ENCODE measurements around the gene INS.

INS gene

DNA sequence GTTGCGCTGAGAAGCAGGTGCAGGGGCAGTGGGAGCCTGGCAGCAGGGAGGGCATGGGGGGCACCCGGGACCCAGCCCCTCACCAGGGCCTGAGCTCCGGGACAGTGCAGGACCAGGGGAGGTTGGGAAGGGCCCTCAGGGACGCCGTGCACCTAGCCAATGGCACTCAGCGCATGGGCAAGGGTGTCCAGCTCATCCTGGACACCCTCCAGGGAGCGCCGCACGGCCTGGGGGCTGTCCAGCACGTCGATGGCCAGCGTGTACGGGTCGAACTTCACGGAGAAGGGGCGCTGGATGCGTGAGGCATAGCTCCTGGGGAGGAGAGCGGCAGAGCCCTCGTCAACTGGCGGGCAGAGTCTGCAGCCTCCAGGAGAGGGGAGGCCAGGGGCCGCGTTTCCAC, 3.1 kb upstream of the INS start:
- no peak for DNase-seq

DNA sequence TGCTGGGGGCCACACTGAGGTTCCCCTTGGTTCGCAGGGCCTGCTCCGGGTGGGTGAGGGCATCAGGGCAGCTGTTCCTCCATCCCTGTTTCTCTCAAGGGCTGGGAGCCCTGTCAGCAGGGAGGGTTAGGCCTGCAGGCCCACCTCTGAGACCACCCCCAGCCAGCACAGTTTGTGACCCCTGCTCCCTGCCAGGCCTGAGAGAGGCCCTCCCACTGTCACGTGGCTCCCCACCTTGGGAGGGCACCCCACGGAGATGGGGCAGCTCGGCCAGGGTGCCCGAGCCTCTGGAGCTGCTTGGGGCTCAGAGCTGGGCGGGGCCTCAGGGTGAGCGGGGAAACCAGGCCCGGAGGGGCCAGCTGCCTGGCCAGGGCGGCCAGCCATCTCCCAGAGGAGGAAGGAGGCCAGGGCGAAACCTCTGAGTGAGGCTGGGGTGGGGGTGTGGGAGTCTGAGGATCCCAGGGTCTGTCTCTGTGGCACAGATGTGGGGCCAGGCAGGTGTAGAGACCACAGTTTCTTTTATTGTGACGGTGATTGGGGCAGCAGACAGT, 2.5 kb upstream of the INS start:
- no peak for DNase-seq

DNA sequence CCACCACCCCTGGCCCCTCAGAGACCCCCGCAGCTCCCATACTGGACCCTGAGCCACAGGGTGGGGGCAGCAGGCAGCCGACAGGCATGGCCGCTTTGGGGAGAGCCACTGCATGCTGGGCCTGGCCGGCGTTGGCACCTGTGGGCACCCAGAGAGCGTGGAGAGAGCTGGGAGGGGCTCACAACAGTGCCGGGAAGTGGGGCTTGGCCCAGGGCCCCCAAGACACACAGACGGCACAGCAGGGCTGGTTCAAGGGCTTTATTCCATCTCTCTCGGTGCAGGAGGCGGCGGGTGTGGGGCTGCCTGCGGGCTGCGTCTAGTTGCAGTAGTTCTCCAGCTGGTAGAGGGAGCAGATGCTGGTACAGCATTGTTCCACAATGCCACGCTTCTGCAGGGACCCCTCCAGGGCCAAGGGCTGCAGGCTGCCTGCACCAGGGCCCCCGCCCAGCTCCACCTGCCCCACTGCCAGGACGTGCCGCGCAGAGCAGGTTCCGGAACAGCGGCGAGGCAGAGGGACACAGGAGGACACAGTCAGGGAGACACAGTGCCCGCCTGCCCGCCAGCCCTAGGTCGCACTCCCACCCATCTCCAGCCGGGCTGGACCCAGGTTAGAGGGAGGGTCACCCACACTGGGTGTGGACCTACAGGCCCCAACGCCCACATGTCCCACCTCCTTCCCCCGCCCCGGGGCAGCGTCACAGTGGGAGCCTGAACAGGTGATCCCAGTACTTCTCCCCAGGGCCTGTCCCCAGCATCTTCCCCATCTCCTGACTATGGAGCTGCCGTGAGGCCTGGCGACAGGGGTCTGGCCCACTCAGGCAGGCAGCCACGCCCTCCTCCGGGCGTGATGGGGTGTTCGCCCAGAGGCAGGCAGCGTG, 1.2 kb downstream of the INS start:
- DNase-seq: no peak

DNA sequence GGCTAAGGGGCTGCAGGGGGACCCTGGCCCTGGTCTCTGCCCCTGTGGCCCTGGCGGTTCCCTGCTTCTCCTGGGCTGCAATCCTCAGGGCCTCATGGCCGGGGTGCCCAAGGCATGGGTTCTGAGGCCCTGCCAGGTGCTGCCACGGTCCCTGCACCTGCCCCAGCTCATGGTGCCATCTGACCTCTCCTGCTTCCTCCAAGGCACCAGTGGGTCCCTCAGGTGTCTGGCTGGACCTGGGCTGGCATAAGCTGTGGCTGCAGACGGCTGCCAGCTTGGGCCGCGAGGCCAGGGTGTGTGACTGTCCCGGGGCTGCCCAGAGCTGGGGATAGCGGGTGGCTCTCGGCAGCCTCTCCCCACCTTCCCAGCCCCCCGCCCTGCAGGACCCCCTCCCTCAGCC, 2.0 kb downstream of the INS start:
- no peak for DNase-seq

DNA sequence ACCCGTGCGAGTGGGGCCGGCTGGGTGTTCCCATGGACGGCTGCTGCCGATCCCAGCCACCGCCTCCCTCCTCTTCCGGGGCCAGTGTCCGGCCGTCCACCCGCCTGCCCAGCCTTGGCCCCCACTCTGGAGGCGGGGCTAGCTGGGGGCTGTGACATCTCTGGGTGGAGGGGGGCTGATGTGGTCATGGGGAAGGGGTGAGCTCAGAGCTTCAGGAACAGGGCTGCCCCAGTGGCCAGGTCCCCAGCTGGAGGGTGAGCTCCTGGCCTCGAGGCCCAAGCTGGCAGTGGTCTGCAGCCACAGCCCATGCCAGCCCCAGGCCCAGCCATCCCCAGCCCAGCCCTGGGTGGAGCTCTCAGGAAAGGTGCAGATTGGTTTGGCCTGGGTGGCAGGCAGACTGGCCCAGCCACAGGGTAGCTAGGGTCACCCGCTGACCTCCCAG, 2.7 kb downstream of the INS start:
- no peak for DNase-seq

DNA sequence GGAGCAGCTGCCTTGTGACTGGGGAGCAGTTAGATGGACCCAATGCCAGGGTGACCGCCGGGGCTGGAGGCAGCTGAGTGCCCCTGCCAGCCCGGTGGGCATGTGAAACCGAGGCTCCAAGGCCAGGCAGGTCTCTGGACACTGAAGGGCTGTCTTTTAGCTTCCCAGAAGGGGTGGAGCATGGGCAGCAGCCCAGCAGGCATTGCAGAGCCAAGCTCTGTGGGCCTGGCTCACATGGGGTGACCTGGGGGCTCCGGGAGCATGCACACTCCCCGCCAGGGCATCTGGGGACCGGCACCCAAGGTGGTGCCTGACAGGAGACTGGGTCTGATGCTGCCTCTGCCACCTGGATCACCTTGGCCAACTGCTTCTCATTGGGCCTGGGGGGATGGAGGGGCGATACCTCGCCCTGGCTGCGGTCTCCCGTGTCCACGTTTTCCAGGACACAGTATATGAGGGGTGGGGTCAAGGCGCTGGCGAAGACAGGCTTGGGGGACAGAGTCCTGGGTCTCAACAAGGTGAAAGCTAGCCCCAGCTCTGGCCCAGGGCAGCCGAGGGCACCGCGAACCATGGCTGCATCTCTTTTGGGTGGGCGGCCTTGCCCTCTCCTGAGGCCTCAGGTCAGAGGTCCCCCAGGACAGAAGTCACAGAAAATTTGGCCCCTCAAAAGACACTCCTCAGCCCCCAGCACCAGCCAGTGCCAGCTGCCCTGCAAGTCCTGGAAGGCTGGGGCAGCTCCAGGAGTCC, 3.5 kb downstream of the INS start:
- DNase-seq: no peak

DNA sequence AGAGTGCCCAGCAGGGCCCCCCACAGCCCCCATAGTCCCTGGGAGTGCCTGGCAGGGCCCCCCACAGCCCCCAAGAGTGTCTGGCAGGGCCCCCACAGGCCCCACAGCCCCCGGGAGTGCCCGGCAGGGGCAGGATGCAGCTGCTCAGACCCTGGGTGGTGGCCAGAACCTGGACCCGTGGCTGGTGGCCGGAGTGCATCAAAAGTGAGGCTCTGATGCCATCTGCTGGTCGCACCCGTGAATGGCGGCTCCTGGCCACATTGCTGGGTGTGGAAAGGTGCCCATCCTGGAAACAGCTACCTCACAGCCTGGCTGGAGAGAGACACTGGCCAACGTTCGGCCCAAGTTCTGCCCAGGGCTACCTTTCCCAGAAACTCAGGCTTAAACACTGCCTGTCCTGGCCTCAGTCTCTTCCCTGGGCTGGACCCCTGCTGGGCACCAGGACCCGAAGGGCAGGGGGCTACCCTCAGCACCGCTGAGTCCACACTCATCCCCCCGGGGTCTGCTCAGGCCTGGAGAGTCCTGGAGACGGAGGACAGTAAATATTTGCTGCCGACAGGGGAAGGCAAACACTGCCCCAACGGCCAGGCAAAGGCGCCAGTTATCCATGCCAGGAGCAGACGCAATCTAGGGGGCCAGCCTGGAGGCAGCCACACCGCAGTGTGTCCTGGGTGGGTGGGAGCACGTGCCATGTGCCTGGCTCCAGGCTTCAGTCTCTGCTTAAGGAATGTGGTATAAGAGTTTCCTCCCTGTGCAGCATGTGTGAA, 4.4 kb downstream of the INS start:
- DNase-seq: no peak

DNA sequence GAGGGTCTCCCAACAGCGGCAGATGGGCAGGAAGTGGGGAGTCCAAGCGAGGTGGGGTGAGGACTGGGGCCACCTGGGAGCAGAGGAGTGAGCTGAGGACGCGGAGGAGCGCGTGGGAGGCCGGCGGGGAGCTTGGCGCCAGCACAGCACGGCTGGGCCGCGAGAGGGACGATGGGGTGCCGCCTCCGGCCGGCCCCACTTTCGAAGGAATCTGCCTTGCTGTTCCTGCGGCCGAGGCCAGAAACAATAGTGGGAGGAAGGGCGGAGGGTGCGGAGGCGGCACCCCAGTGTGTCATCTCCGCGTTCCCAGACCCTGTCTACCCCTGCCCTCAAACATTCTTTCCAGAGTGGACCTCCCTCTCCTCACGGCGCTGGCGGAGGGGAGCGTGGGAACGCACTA, 5.5 kb downstream of the INS start:
- DNase-seq: no peak

DNA sequence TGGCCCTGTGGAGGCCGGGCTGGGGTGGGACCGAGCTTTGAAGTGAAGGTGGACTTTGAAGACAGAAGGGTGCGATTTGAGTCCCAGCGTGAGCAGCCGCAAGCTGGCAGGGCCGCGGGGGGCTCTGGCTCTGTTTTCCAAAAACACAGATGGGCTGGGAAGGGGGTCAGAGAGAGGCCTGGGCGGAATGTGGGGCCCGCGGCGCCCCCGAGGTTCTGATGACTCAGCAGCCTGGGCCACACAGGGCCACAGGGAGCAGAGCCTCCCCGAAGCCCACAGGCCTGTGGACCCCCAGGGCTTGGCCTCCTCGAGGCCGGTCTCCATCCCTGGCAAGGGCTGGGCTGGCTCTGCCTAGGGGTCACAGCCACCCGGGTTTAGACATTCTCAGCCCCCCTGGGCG, 6.1 kb downstream of the INS start:
- DNase-seq: no peak

DNA sequence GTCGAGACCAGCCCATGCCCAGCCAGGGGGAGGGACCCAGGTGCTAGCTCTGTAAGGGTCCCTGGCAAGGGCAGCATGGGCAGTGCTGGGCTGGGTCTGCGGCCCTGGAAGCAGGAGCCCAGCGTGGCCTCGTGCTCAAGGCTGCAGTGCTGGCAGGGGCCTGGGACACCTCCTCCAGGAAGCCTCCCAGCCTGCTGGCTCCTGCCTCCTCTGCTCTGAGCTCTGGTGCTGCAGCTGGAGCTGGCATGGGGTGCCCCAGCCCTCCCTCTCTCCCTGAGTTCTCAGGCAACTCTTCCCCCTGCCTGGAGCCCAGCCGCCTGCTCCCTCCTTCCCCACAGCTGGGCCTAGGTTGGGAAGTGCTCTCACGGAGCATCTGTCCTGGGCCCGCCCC, 6.8 kb downstream of the INS start:
- no peak for DNase-seq

DNA sequence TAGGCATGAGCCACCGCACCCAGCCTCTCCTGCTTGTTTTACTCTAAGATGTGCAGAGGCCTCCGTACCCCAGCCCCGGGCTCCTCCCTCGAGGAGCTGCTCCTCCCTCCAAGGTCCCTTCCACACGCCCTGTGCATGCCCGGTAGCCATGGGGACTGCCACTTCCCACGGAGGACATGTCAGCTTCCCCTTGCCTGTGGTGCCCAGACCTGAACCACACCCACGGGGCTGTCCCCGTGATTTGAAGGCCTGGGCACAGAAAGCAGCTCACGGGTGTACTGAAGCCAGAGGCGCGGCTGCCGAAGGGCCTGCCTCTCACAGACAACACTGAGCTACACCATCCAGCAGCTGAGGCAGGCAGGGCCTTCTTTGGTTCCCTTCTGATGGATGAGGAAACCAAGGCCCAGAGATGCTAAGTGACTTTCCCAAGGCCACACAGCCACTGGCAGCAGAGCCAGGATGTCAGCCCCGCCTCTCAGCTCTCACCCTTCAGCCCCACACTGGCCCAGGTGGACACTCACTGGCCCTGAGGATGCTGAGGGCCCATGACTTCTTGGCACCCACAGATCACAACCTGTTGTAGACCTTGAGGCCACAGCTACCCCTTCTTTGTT, 7.3 kb downstream of the INS start:
- no peak for DNase-seq

DNA sequence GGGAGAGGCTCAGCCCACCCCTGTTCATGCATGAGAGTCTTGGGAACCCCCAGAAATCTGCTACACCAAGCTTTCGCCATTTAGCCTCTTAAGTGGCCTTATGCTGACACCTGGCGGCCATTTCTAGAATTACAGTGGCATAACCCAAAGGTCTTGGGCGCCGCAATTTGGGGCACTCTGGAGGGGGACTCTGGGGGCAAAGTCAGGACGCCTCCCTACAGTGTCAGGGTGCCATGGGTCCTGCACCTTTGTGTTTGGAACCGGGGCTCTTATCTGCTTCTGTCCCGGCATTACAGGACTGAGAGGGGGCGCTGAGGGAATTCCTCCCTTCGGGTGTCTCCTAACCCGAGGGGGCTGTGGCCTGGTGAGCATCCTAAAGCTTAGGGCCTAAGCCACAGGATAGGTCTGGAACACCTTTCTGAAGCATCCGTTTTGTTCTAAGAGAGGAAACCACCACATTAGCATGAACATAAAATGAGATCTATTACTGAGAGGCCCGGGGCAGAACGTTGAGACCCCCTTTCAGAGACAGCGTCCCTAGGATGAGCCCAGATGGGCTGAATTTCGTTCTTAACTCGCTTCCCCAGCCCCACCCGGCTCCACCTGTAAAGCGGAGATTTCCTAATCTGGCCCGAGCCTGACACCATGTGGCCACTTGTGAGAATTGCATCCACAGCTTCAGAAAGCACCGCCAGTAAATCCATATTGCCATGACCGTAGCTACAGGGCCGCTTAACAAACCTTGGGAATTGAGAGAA, 9.3 kb downstream of the INS start:
- peak; percentile 45 for DNase-seq

DNA sequence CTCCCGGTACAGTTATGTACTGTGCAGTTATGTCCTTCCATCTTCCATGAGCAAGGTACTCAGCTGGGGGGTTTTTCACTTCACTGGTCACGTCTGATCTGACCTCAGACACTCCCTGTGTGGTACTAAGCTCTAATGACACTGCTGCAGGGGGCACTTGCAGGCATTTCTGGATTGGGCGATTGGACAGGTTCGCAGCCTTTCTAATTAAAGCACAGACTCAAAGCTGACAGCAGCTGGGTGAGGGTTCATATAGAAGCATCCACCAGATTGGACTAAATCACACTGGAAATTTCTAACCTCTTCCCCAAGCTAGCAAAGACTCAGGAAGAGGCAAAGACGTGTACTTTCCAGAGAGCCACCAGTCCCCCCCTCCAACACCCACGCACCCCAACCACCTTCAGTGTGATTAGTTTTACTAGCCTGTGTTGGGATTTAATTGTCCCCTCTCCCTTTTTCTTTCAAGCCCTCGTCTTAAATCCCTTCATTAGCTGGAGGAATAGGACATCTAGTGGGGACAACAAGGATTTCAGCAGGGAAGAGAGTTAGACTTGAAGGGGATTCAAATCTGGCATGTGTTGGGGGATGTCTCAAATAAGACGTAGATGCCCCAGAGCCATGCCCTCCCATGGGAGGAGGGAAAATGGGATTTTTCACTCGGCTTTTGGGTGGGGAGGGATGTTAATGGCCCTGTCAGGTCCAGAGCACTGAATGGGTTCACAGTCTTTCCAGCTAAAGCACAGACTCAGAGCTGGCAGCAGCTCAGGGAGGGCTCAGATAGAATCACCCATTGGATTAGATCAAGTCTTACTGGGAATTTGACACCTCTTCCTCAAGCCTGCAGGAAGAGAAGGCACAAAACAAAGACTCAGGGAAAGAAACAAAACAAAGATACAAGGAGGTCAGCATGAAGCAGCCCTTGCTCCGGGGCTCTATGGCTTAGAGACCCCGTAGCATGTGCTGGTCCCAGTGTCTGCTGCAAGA, 10.9 kb downstream of the INS start:
- DNase-seq: no peak

DNA sequence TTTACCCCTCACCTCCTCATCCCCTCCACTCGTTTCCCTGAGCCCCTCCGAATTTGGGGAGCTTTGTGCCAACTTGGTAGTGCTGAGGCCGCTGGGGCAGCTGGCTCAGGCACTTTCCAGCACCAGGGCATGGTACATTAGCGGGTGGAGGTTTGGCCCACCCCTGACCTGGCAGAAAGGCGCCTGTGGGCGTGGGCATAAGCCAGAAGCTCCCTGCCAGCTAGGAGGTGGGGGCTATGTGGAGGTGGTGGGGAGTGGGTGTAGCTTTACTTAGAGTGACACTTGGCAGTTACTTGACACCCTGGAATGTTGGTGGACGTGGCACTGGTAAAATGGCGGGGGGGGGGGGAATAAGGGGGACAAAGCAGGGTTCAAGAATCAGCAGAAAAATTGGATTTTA, 11.5 kb downstream of the INS start:
- DNase-seq: no peak

DNA sequence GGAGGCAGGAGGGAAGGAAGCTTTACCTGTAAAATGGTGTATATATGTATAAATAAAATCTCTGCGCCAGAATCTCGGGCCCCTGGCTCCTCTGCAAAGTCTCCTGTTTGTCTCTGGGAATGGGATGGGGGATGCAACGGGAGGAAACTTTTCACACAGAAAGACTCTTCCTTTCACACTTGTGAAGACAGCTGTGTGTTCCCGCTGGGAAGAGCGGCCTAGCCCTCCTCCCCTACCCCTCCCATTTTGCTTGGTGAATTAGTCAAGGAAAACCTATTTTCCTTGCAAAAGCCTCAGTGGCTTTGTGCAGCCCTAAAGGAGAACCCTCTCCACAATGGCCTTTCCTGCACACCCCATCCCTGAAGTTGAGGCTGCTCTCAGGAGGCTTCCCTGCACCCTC, 12.4 kb downstream of the INS start:
- DNase-seq: no peak

DNA sequence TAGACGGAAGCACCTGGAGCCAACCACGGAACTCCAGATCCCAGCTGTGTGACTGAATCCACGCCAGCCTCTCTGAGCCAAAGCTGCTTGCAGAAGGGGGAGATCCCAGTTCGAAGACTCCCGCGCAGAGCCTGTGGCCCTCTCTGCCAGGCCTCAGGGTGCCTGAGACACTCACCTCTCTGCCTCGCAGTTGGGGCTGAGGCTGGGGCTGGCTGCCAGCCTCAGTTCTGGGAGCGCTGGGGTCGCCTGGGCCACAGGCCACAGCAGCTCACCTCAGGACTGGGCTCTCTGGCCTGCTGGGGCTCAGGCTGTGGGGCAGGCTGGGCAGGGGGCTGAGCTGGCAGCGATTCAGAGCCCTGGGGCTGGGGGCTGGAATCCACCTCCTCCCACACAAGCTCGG, 13.6 kb downstream of the INS start:
- no peak for DNase-seq

DNA sequence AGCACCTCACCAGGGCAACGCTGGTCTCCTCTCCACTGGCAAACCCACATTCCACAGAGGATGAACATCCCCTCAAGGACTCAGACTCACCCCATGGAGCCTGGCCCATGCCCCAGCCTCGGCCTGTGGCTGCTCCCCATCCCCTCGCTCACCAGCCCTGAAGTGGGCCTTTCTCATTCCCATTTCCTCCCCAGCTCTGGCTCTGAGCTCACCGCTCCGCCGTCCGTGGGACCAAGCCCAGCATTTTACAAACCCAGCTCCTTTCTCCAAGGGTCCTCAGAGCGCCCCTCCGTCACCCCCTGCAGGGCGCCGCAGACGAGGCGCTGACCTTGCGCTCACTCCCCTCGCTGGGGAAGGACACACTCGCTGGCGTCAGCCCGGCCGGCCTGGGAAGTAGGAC, 15.0 kb downstream of the INS start:
- DNase-seq: no peak

DNA sequence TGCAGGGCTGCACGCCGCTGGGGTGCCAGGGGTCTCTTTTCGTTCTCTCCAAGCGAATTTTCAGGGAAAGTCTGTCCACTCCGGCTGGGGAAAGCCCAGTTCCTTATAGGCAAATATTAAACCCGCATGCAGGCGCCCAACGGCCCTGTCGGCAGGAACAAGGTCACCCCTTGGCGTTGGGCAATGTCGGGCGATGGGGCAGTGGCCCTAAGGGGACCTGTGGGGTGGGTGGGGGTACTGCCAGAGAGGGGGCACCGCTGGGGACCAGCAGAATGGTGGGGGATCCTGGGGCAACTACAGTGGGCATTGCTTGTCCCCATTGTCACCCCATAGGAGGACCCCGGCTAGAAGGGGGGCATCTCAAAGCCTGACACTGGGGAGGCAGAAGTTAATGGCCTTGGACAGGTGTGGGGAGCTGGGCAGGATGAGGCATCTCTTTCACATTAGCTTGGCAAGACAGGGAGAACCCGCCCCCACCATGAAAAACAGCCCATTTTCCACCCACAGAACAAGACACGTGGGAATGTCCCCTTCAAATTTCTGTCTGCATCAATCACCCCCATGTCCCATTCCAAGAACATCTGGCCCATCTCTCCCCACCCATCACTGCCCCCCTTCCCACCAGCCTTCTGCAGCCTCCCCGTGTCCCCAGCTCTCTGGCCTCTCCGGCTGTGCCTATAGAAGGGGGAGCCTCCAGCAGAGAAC, 16.3 kb downstream of the INS start:
- DNase-seq: no peak

DNA sequence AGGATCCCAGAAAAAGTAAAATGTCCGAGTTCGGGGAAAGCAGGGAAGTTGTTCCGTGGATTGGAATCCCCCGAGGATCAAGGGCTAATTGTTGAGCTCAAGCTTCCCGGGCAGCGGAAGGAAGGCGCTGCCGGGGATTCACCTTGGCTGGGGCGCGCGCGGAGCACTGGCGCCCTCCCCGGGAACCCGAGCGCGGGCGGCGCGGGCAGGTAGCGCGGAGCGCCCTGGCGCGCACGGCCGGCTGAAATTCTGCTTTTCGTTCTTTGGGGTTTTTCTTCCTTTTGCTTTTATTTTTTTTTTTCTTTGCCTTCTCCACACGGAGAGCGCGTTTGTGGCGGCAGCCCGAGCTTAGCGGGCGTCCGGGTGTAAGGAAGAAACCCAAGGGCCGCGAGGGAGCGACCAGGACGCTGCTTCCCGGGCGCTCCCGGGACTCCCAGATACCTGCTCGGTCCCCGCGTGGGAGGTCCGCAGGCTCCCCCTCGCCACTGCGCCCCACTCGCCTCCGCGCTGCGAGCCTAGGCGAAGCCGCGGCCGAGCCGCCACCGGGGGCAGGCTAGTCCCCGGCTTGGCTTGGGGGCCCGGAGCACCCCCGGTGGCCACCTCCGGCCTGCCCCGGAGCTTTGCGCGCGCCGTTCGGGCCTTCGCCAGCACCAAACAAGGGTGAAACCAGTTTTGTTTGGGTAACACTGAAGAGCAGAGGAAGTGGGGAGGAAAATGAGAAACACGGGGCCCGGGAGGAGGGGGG, 17.0 kb downstream of the INS start:
- no peak for DNase-seq

DNA sequence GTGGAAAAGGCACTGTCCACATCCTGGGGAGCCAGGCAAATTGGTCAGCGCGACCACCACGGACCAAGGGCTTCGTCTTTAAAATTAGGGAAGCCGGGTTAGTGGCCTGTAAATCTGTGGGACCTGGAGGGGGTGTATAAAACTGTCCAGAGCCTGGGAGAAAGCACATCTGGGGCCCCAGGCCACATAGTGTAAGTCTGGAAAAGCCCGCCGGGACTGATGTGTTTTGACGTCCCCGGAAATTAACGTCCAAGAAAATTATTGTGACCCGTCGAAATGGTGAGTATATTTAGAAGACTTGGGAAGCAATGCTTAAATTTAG, 17.6 kb downstream of the INS start:
- no peak for DNase-seq
